NT2/D1 (cell line): Measurements from ENCODE around the gene CEP41.

Source experiments
- YY1 ChIP-seq: IDR thresholded peaks from 2 replicates; pipeline ENCODE4 v1.6.1; 2011; ENCODE audit not compliant: insufficient read length, insufficient read depth
- ZNF274 ChIP-seq: IDR thresholded peaks from 2 replicates; pipeline ENCODE4 v1.6.1; 2011; ENCODE audit warnings: mild to moderate bottlenecking, low read depth, low read length

GRCh38 chr7:130468612-130469011 is 27.8 kb upstream of the CEP41 start:
- TF ChIP-seq ZNF274 (no peak), YY1 (no peak)
